ENCODE data around the gene CCL4. TPM values are rescaled to one million over a fixed set of nuclear protein-coding genes. Genes with fewer than 3 reads are reported as not detected.
A peak's percentile ranks its signal among the peaks of the same experiment; 100 is the strongest.

Gene CCL4
- total and polyA plus RNA-seq, 2 experiments from 2014 or later = not detected

GRCh38 chr17:36132421-36132831 is 28.8 kb downstream of the CCL4 start:
- 0 out of 2 replicates have a peak, but pooled peaks cover 8% of the 10 kb centered on the region for H3K9me2 ChIP-seq (ENCODE audit: insufficient read depth)
- 0 out of 2 replicates have a peak overlapping the region, but pooled peaks have one; percentile 47 for H2AFZ ChIP-seq
- ATAC-seq = no peak
- no peaks in the 10 kb centered on the region for H3K27me3 ChIP-seq (ENCODE audit: insufficient read depth)
- H3K27ac ChIP-seq (ENCODE audit: low read depth) = no peak overlapping the region
- no peak overlapping the region for H3K4me3 ChIP-seq
- DNase-seq (ENCODE audit: low spot score) = no peak
- Mint-ChIP-seq H3K4me3 (no peak overlapping the region), H3K36me3 (ENCODE audit: low read depth) (peaks cover 5% of the 10 kb centered on the region; the same call in 2 of the 3 replicates), H3K27me3 (ENCODE audit: insufficient read depth, low read depth, poor library complexity) (peaks cover 3% of the 10 kb centered on the region), H3K9me3 (peaks cover 9% of the 10 kb centered on the region), H3K4me1 (no peaks in the 10 kb centered on the region), H3K27ac (no peak overlapping the region)
- no peaks in the 10 kb centered on the region for H3K36me3 ChIP-seq (ENCODE audit: insufficient read depth)
- TF ChIP-seq JUNB (IDR thresholded peaks at IDR 0.05; ENCODE audit: unreplicated experiment) (no peak), REST (IDR thresholded peaks at IDR 0.05; ENCODE audit: unreplicated experiment) (no peak), ZNF331 (CRISPR knock-in tag; IDR thresholded peaks at IDR 0.05; ENCODE audit: low read depth) (no peak), POLR2AphosphoS5 (IDR thresholded peaks at IDR 0.05; ENCODE audit: low read depth) (no peak), ZNF462 (CRISPR knock-in tag; IDR thresholded peaks at IDR 0.05) (no peak), CTCF (conservative IDR thresholded peaks at IDR 0.05; ENCODE audit: low read depth in 2 of 2) (no peak), CREB1 (CRISPR knock-in tag; IDR thresholded peaks at IDR 0.05; ENCODE audit: low read depth) (no peak), STAT1 (IDR thresholded peaks at IDR 0.05; ENCODE audit: unreplicated experiment) (no peak), ETS1 (IDR thresholded peaks at IDR 0.05) (no peak)
- no peak overlapping the region for H3K4me2 ChIP-seq
- no peaks in the 10 kb centered on the region for H4K20me1 ChIP-seq (replicated peaks; ENCODE audit: insufficient read depth)
- no peaks in the 10 kb centered on the region for H3F3A ChIP-seq (replicated peaks; ENCODE audit: low read depth)
- H3K4me1 ChIP-seq (ENCODE audit: insufficient read depth) = no peaks in the 10 kb centered on the region
- H3K79me2 ChIP-seq (replicated peaks; ENCODE audit: insufficient read depth) = no peaks in the 10 kb centered on the region
